OCI-LY3 (cell line): ENCODE measurements around the gene S100A16.

Experiments
- EZH2phosphoT487 ChIP-seq: fragments of 200-600 bp; shearing (Covaris generic); IDR thresholded peaks from 2 replicates; pipeline ENCODE4 v1.6.1; 2018; ENCODE audit warnings: antibody characterized with exemption, mixed run types, low read depth
- TF ChIP-seq, protein P1 (sequence below): fragments of 200-600, 300-600 bp; sonication (generic); IDR thresholded peaks from 2 replicates; pipeline ENCODE4 v1.5.1; 2014; ENCODE audit warnings: antibody characterized with exemption, low read length, low read depth

DNA sequence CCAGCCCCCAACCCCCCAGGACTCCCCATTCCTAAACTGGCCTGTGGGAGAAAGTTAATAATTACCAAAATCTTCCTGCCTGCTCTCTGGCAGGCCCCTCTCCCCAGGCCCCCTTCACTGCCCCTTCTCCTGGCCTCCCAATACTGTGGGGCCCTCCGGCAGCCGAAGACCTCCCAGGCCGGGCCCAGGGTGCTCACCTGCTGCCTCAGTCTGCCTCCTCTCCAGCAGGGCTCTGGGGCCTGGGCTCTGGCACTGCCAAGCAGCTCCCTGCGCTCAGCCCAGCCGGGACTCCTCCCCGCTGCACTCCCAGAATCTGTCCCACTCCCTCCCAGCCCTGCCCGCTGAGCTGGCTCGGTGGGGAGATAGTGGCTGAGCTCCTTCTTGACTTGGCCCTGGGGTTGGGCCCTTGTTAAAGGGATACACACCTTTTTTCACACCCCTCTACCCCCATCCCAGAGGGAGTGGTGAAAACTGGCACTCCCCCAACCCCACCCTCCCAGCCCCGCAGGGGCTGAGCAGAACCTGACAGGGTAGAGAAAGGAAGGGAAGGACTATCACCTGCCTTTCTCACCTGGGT, at the start of gene S100A16:
- TF ChIP-seq, protein P1, sequence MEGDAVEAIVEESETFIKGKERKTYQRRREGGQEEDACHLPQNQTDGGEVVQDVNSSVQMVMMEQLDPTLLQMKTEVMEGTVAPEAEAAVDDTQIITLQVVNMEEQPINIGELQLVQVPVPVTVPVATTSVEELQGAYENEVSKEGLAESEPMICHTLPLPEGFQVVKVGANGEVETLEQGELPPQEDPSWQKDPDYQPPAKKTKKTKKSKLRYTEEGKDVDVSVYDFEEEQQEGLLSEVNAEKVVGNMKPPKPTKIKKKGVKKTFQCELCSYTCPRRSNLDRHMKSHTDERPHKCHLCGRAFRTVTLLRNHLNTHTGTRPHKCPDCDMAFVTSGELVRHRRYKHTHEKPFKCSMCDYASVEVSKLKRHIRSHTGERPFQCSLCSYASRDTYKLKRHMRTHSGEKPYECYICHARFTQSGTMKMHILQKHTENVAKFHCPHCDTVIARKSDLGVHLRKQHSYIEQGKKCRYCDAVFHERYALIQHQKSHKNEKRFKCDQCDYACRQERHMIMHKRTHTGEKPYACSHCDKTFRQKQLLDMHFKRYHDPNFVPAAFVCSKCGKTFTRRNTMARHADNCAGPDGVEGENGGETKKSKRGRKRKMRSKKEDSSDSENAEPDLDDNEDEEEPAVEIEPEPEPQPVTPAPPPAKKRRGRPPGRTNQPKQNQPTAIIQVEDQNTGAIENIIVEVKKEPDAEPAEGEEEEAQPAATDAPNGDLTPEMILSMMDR = no peak
- no peak for TF ChIP-seq EZH2phosphoT487
